ENCODE results near the gene RNF31.

RNF31 gene

GRCh38 chr14:24150993-24151392 is 3.7 kb downstream of the RNF31 start:
- in situ Hi-C loops (cut with HindIII; ENCODE audit: low pct_ligation_motif_present, low pct_unique_long_range_greater_than_20kb, low sequenced_read_pairs): no loop called here

DNA sequence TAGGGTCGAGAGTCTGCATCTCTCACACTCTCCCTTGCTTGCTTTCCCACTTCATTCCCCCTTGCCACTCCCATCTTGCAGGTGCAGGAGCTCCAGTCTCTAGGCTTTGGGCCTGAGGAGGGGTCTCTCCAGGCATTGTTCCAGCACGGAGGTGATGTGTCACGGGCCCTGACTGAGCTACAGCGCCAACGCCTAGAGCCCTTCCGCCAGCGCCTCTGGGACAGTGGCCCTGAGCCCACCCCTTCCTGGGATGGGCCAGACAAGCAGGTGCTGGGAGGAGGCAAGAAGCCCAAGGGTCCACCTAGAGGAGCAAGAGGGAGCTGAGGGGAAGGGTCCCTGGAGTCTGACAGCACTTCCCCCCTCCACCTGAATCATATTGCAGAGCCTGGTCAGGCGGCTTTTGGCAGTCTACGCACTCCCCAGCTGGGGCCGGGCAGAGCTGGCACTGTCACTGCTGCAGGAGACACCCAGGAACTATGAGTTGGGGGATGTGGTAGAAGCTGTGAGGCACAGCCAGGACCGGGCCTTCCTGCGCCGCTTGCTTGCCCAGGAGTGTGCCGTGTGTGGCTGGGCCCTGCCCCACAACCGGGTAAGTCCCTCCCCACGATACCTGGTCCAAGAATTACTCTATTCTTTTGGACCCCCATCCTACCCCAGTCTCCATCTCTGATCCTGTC is 4.2 kb downstream of the RNF31 start:
- no peak for DNase-seq
- in situ Hi-C loops (cut with HindIII; ENCODE audit: low pct_ligation_motif_present, low pct_unique_long_range_greater_than_20kb, low sequenced_read_pairs): no loop called here

More at GRCh38 chr14:24150993-24151392, 3.7 kb downstream of the RNF31 start:
- no peak for DNase-seq

DNA sequence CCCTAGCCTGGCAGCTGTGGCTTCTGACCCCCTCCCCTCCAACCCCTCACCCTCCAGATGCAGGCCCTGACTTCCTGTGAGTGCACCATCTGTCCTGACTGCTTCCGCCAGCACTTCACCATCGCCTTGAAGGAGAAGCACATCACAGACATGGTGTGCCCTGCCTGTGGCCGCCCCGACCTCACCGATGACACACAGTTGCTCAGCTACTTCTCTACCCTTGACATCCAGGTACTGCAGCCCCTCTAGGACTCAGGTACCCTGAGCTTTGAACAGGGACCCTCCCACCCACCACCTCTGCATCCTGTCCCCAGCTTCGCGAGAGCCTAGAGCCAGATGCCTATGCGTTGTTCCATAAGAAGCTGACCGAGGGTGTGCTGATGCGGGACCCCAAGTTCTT is 7.8 kb downstream of the RNF31 start:
- no peak for DNase-seq
- in situ Hi-C loops (cut with HindIII; ENCODE audit: low pct_ligation_motif_present, low pct_unique_long_range_greater_than_20kb, low sequenced_read_pairs): no loop called here

DNA sequence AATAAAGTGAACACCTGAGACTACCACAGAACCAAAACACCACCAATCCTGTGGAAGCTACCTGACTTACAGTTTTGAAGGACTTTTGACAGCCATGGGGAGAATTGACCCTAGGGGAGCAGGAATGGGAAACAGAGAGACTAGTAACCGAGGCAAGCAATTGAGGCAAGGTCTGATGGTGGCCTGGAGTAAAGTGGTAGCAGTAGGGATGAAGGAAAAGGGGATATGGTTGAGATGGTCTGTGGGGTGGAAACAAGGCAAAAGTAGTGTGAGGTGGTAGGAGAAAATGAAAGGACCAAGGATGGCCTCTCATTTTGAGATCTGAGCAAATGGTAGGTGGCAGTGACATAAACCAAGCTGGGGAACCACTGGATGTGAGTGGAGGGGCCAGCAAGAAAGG is 9.5 kb downstream of the RNF31 start:
- in situ Hi-C loops (cut with HindIII; ENCODE audit: low pct_ligation_motif_present, low pct_unique_long_range_greater_than_20kb, low sequenced_read_pairs): no loop called here
- DNase-seq: no peak

- in situ Hi-C loops (cut with HindIII; ENCODE audit: low pct_ligation_motif_present, low pct_unique_long_range_greater_than_20kb, low sequenced_read_pairs): no loop called here
- DNase-seq: no peak
Observed at GRCh38 chr14:24157331-24157730, 10.0 kb downstream of the RNF31 start.

- DNase-seq: no peak
- in situ Hi-C loops (cut with HindIII; ENCODE audit: low pct_ligation_motif_present, low pct_unique_long_range_greater_than_20kb, low sequenced_read_pairs): no loop called here
Observed at GRCh38 chr14:24159777-24160498, 12.6 kb downstream of the RNF31 start.

DNA sequence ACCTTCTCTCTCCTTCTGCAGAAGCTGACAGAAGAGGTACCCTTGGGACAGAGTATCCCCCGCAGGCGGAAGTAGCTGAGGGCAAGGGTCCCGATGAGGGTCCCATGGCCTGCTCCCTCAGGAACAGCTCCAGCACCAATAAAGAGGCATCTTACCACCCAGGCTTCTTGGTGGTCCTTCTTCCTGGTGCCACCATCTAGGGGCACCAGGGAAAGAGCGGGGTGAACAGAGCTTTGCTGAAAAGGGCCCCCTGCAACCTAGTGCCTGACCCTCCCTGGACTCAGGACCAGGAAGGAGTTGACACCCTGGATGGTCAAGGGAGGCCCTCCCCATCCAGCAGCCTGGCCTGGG is 13.2 kb downstream of the RNF31 start:
- in situ Hi-C loops (cut with HindIII; ENCODE audit: low pct_ligation_motif_present, low pct_unique_long_range_greater_than_20kb, low sequenced_read_pairs): no loop called here
- no peak for DNase-seq

DNA sequence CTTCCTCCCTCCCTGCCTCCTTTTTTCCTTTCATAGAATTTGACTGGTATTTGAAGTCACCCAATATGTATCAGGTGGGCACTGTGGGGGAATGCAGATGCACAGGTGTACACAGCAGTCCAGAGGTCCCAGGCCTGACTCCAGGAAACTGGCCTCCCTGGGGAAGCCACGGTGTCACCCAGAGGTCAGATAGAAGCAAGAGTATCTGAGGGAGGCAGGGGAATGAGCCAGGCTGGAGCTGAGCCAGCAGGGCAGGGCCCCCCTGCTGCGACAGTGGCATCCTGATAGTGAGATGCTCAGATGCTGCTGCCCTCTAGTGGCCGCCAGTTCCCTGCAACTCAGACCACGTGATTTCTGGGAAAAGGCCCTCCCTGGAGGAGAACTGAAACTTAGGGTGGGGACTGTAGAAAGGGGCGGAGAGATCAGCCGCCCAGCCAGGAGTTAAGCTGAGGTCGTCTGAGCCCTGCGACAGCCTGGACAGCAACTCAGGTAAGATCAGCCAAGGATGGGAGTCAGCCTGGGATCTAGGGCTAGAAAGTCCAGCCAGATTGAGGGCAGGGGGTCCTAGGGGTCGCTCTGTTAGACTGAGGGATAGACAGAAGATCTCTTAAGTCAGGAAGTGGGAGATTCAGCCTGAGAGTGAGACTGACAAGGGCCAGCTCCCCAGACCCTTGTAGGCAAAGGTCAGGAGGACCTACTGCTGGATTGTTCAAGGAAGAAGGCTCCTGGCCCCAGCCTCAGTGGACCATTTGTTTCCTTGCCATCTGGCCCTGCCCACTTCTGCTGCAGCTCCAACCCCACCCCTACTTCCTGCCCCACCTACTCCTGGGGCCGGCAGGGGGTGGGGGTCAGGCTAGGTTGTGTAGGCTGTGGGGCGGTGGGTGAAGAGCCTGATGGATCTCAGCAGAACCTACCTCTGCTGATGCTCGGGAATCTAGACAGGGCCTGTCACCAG is 13.8 kb downstream of the RNF31 start, which contains the start of gene IRF9:
Gene IRF9, plus strand, starts transcription at position 416 of the 955 bp plus-strand sequence. CDS start 880 bp downstream, outside the sequence.
- peak; percentile 93 for DNase-seq
- in situ Hi-C loops (cut with HindIII; ENCODE audit: low pct_ligation_motif_present, low pct_unique_long_range_greater_than_20kb, low sequenced_read_pairs): no loop called here

- DNase-seq: no peak
- in situ Hi-C loops (cut with HindIII; ENCODE audit: low pct_ligation_motif_present, low pct_unique_long_range_greater_than_20kb, low sequenced_read_pairs): no loop called here
Observed at GRCh38 chr14:24162093-24162492, 14.8 kb downstream of the RNF31 start.

GRCh38 chr14:24164518-24164991 is 17.3 kb downstream of the RNF31 start:
- in situ Hi-C loops (cut with HindIII; ENCODE audit: low pct_ligation_motif_present, low pct_unique_long_range_greater_than_20kb, low sequenced_read_pairs): no loop called here
- no peak for DNase-seq

GRCh38 chr14:24165785-24166184 is 18.5 kb downstream of the RNF31 start:
- in situ Hi-C loops (cut with HindIII; ENCODE audit: low pct_ligation_motif_present, low pct_unique_long_range_greater_than_20kb, low sequenced_read_pairs): no loop called here
- DNase-seq: no peak

GRCh38 chr14:24167469-24168114 is 20.3 kb downstream of the RNF31 start:
- no peak for DNase-seq
- in situ Hi-C loops (cut with HindIII; ENCODE audit: low pct_ligation_motif_present, low pct_unique_long_range_greater_than_20kb, low sequenced_read_pairs): no loop called here

DNA sequence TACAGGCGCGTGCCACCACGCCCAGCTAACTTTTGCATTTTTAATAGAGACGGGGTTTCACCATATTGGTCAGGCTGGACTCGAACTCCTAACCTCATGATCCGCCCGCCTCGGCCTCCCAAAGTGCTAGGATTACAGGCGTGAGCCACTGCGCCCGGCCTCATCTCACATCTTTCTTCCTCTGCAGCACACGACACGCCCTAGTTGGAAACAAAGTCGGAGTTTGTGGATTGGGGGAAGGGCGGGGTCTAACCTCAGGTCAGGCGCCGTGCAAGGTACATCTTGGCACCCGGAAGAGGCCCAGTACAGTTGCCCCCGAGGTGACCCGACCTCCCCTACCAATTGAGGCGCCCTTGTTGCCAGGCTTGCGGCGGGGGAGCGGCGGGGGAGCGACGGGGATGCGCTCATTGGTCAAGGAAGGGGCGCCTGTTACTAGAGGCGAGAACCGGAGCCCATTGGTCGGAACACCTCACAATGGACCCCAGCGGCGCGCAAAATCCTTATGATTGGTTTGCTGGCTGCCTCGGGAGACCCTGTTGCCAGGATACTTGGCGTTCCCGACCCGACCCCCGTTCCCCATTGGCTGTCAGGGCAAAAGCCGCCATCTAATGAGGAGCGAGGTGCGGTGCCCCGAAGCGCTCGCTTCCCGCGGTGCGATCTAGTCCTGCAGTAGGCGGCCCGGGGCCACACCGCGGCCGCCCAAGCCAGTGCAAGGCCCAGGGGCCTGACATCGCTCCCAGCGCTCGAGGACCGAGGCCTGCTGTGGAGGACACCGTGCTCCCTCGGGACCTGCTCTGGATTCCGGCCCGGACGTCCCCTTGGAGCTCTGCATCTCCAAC is 24.3 kb downstream of the RNF31 start, which contains the start of gene REC8:
Gene REC8, plus strand, starts transcription at position 659 of the 839 bp plus-strand sequence. CDS start 473 bp downstream, outside the sequence.
- in situ Hi-C loops (cut with HindIII; ENCODE audit: low pct_ligation_motif_present, low pct_unique_long_range_greater_than_20kb, low sequenced_read_pairs): no loop called here
- DNase-seq: no peak

GRCh38 chr14:24172261-24172860 is 25.1 kb downstream of the RNF31 start:
- in situ Hi-C loops (cut with HindIII; ENCODE audit: low pct_ligation_motif_present, low pct_unique_long_range_greater_than_20kb, low sequenced_read_pairs): no loop called here
- no peak for DNase-seq

DNA sequence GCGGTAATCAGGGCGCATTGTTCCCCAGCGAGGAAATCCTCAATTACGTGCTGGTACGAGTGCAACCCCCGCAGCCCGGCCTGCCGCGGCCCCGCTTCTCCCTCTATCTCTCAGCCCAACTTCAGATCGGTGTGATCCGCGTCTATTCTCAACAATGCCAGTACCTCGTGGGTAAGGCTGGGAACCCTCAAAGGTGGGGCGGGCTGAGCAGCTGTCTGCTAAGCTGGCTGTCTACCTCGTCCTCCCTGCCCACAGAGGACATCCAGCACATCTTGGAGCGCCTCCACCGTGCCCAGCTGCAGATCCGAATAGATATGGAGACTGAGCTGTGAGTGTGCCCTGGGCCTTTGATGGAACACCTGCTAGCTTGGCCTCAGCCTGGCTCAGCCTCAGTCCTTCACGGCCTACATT is 25.6 kb downstream of the RNF31 start:
- DNase-seq: no peak
- in situ Hi-C loops (cut with HindIII; ENCODE audit: low pct_ligation_motif_present, low pct_unique_long_range_greater_than_20kb, low sequenced_read_pairs): no loop called here

- no peak for DNase-seq
- in situ Hi-C loops (cut with HindIII; ENCODE audit: low pct_ligation_motif_present, low pct_unique_long_range_greater_than_20kb, low sequenced_read_pairs): no loop called here
Observed at GRCh38 chr14:24176599-24176998, 29.3 kb downstream of the RNF31 start.
